ENCODE measurements around the gene DHX35. TPM values are rescaled to one million over a fixed set of nuclear protein-coding genes. Genes with fewer than 3 reads are reported as not detected.
A peak's percentile ranks its signal among the peaks of the same experiment; 100 is the strongest.

Gene DHX35
- total RNA-seq, 1 experiment from 2014 or later: 12.1 TPM

- no peak overlapping the region for H3K4me3 ChIP-seq
- no peak overlapping the region for H2AFZ ChIP-seq
- no peaks in the 10 kb centered on the region for H4K20me1 ChIP-seq (ENCODE audit: insufficient read depth)
- no peaks in the 10 kb centered on the region for H3F3A ChIP-seq (ENCODE audit: insufficient read depth, low read depth)
- intact Hi-C loops (cut with micrococcal nuclease; ENCODE audit: unreplicated experiment): no loop called here
- no peaks in the 10 kb centered on the region for H3K79me2 ChIP-seq (ENCODE audit: low read depth)
- no peaks in the 10 kb centered on the region for H3K9me2 ChIP-seq (ENCODE audit: insufficient read depth)
- no peak for TF ChIP-seq EZH2 (IDR thresholded peaks at IDR 0.05; ENCODE audit: low read depth)
- TF ChIP-seq CTCF (conservative IDR thresholded peaks at IDR 0.05): no peak
- DNase-seq: no peak
- no peak overlapping the region for H3K27ac ChIP-seq
- POLR2A ChIA-PET (ENCODE audit: unreplicated experiment): no interaction called here
- H3K27me3 ChIP-seq (ENCODE audit: insufficient read depth, low read depth): no peaks in the 10 kb centered on the region
- H3K36me3 ChIP-seq (ENCODE audit: low read depth): peaks cover 7% of the 10 kb centered on the region
- H3K4me1 ChIP-seq (replicated peaks; ENCODE audit: insufficient read depth): no peaks in the 10 kb centered on the region
- no peak overlapping the region for H3K4me2 ChIP-seq
- CTCF ChIA-PET: no interaction called here
- BruUV-seq (replicated peaks): no TSS peak
- no peaks in the 10 kb centered on the region for H3K9me3 ChIP-seq (ENCODE audit: insufficient read depth, low read depth)
Observed at GRCh38 chr20:38999217-38999616, 37.1 kb downstream of the DHX35 start.

GRCh38 chr20:38999965-39000910 is 38.1 kb downstream of the DHX35 start:
- peaks cover 7% of the 10 kb centered on the region for H3K36me3 ChIP-seq (ENCODE audit: low read depth)
- H2AFZ ChIP-seq: no peak overlapping the region
- CTCF ChIA-PET: no interaction called here
- DNase-seq: no peak
- POLR2A ChIA-PET (ENCODE audit: unreplicated experiment): interaction anchor here (0.6 kb wide), 1 partner anchor 22 kb away, joined by 11 read pairs; no protein-coding TSS in a partner anchor
- no peaks in the 10 kb centered on the region for H3K9me2 ChIP-seq (ENCODE audit: insufficient read depth)
- no peaks in the 10 kb centered on the region for H3K4me1 ChIP-seq (replicated peaks; ENCODE audit: insufficient read depth)
- no peak overlapping the region for H3K4me2 ChIP-seq
- H3F3A ChIP-seq (ENCODE audit: insufficient read depth, low read depth): no peaks in the 10 kb centered on the region
- no peak for TF ChIP-seq EZH2 (IDR thresholded peaks at IDR 0.05; ENCODE audit: low read depth)
- no peak for TF ChIP-seq CTCF (conservative IDR thresholded peaks at IDR 0.05)
- no peaks in the 10 kb centered on the region for H3K79me2 ChIP-seq (ENCODE audit: low read depth)
- H3K27me3 ChIP-seq (ENCODE audit: insufficient read depth, low read depth): no peaks in the 10 kb centered on the region
- no TSS peak for BruUV-seq (replicated peaks)
- no peak overlapping the region for H3K4me3 ChIP-seq
- H4K20me1 ChIP-seq (ENCODE audit: insufficient read depth): no peaks in the 10 kb centered on the region; the same call in 1 of the 2 replicates
- no peaks in the 10 kb centered on the region for H3K9me3 ChIP-seq (ENCODE audit: insufficient read depth, low read depth)
- intact Hi-C loops (cut with micrococcal nuclease; ENCODE audit: unreplicated experiment): no loop called here
- H3K27ac ChIP-seq: no peak overlapping the region

- peak; percentile 46 to 64 for DNase-seq
- CTCF ChIA-PET: no interaction called here
- no peaks in the 10 kb centered on the region for H3F3A ChIP-seq (ENCODE audit: insufficient read depth, low read depth)
- no peaks in the 10 kb centered on the region for H3K27me3 ChIP-seq (ENCODE audit: insufficient read depth, low read depth)
- H3K4me1 ChIP-seq (replicated peaks; ENCODE audit: insufficient read depth): no peaks in the 10 kb centered on the region
- no peaks in the 10 kb centered on the region for H3K9me3 ChIP-seq (ENCODE audit: insufficient read depth, low read depth)
- no peak overlapping the region for H2AFZ ChIP-seq
- H3K79me2 ChIP-seq (ENCODE audit: low read depth): no peaks in the 10 kb centered on the region
- intact Hi-C loops (cut with micrococcal nuclease; ENCODE audit: unreplicated experiment): no loop called here
- no peak overlapping the region for H3K4me2 ChIP-seq
- no TSS peak for BruUV-seq (replicated peaks)
- no peak overlapping the region for H3K27ac ChIP-seq
- H4K20me1 ChIP-seq (ENCODE audit: insufficient read depth): no peaks in the 10 kb centered on the region; the same call in 1 of the 2 replicates
- H3K36me3 ChIP-seq (ENCODE audit: low read depth): peaks cover 7% of the 10 kb centered on the region
- no peaks in the 10 kb centered on the region for H3K9me2 ChIP-seq (ENCODE audit: insufficient read depth)
- H3K4me3 ChIP-seq: no peak overlapping the region
- POLR2A ChIA-PET (ENCODE audit: unreplicated experiment): interaction anchor here (0.6 to 0.7 kb wide), 3 partner anchors 41 to 124 kb away, joined by 4 to 5 read pairs (median 5); partner anchors contain the start of gene DHX35
- no peak for TF ChIP-seq CTCF (conservative IDR thresholded peaks at IDR 0.05)
- TF ChIP-seq EZH2 (IDR thresholded peaks at IDR 0.05; ENCODE audit: low read depth): no peak
Observed at GRCh38 chr20:39004508-39004907, 42.4 kb downstream of the DHX35 start.
